Gastrocnemius medialis (tissue), 4 donors: ENCODE results near the gene SSR1. TPM values are rescaled to one million over a fixed set of nuclear protein-coding genes. Genes with fewer than 3 reads are reported as not detected.

Experiments used
- ATAC-seq, 2 donors: fragments of 150-250 bp; one replicate each; pipeline ENCODE4 v1.9.1; 2016
- DNase-seq, 2 donors: peaks; one replicate each; pipeline ENCODE4 v3.0.0-alpha.2; 2019
- H3K27ac ChIP-seq, 4 donors: fragments of 200-600 bp; sonication (generic); 1 replicate in 1 of 4; 2 replicates in 3 of 4; pipeline ENCODE4 v1.5.1; 2016 to 2018; ENCODE audit warnings: mild to moderate bottlenecking in 2 of 4, moderate library complexity in 1 of 4
- H3K27me3 ChIP-seq, 3 donors: fragments of 200-600 bp; sonication (generic) in 2 of 3; 1 replicate in 1 of 3; 2 replicates in 2 of 3; pipeline versions ENCODE4 v1.5.1 to v1.6.0; 2016 to 2019; ENCODE audit warnings: mild to moderate bottlenecking in 1 of 3, moderate library complexity in 1 of 3
- H3K36me3 ChIP-seq, 2 donors: fragments of 200-600 bp; sonication (generic) in 1 of 2; one replicate each; pipeline ENCODE4 v1.5.1; 2017 to 2018
- H3K4me1 ChIP-seq, 2 donors: fragments of 200-600 bp; sonication (generic) in 1 of 2; one replicate each; pipeline ENCODE4 v1.5.1; 2016 to 2017; ENCODE audit warnings: mild to moderate bottlenecking in 2 of 2
- H3K4me3 ChIP-seq, 4 donors: fragments of 200-600 bp; sonication (generic) in 3 of 4; 1 replicate in 1 of 4; 2 replicates in 3 of 4; pipeline ENCODE4 v1.5.1; 2016 to 2019; ENCODE audit warnings: mild to moderate bottlenecking in 2 of 4
- H3K9me3 ChIP-seq, 3 donors: fragments of 200-600 bp; sonication (generic) in 2 of 3; 1 replicate in 1 of 3; 2 replicates in 2 of 3; pipeline ENCODE4 v1.5.1; 2016 to 2019
- CTCF ChIP-seq, 5 experiments: fragments of 450-650 bp in 3 of 5; fragments of 200-600 bp in 2 of 5; sonication (generic) in 2 of 5; IDR thresholded peaks in 4 of 5; conservative IDR thresholded peaks in 1 of 5; 1 replicate in 4 of 5; 2 replicates in 1 of 5; pipeline ENCODE4 v1.5.1; 2016 to 2019; ENCODE audit warnings: antibody characterized with exemption in 5 of 5, mild to moderate bottlenecking in 3 of 5, moderate library complexity in 3 of 5
- POLR2A ChIP-seq, 2 donors: fragments of 450-650 bp; IDR thresholded peaks; one replicate each; pipeline ENCODE4 v1.6.1; 2017; ENCODE audit warnings: antibody characterized with exemption in 2 of 2, mild to moderate bottlenecking in 2 of 2, moderate library complexity in 2 of 2
- in situ Hi-C, 4 donors: fragments of 200-750 bp; cut with MboI; loops; one replicate each; pipeline versions ENCODE4 v1.15.0 to v1.8.0; 2017; ENCODE audit warnings: low sequenced_read_pairs in 4 of 4
- intact Hi-C: fragments of 100-400 bp; cut with DNase I; formaldehyde crosslinking; loops from one replicate; pipeline ENCODE4 v1.15.1; 2023; ENCODE audit warnings: low total_unique reads
- total RNA-seq, 4 donors: library from RNA; depleted of rRNA; stranded (reverse); fragments of >200 nt; gene quantifications; one replicate each; pipeline versions ENCODE4 v1.1.0 to v1.2.3, GENCODE V29; 2016

The SSR1 gene
- total RNA-seq, 4 donors from 2014 or later, result 11.8 to 36.8 (median 18.6) TPM

GRCh38 chr6:7311917-7312615 is 933 bp downstream of the SSR1 start:
- Histone ChIP-seq H3K9me3 (no peaks in the 10 kb centered on the region), H3K4me3 (peak overlapping the region; percentile 83 to 100 (median 96)), H3K27me3 (no peaks in the 10 kb centered on the region), H3K36me3 (peaks cover 0 to 22% of the 10 kb centered on the region in 2 donors), H3K4me1 (peaks cover 14 to 19% of the 10 kb centered on the region in 2 donors), H3K27ac (peak overlapping the region; percentile 85 to 98 (median 96))
- TF ChIP-seq POLR2A (IDR thresholded peaks at IDR 0.05) (no peak), CTCF (IDR thresholded peaks at IDR 0.05 in 4 of 5, conservative IDR thresholded peaks at IDR 0.05 in 1 of 5) (no peak)
- no peak for DNase-seq
- in situ Hi-C loops, result no loop called here
- ATAC-seq, result no peak
- intact Hi-C loops, result loop anchor here (2.0 to 5.0 kb wide), 2 partner anchors 279 to 590 kb away; partner anchors contain the start of gene SNRNP48

DNA sequence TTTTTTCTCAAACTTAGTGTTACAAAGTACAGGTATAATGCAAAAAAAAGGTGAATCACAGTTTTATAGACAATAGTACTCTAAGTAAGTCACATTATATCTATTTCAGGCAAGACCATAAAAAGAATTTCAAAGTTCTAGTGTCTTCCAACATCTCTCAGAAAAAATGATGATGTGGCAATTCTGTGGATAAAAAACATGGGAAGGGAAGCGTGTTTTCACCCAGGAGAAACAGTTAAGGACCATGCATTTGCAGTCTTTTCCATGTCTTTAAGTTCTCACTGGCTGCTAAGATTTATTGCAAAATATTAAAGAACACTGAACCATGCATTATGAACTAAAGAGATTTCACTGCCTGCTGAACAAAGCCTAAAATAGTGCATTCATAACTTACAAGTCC is 1.8 kb downstream of the SSR1 start:
- intact Hi-C loops, result loop anchor here (5.0 kb wide), 1 partner anchor 589 kb away; no protein-coding TSS in a partner anchor
- Histone ChIP-seq H3K36me3 (peaks cover 0 to 22% of the 10 kb centered on the region in 2 donors), H3K27me3 (no peaks in the 10 kb centered on the region), H3K4me1 (peaks cover 14 to 19% of the 10 kb centered on the region in 2 donors), H3K27ac (no peak overlapping the region), H3K4me3 (no peak overlapping the region), H3K9me3 (no peaks in the 10 kb centered on the region)
- DNase-seq (no peak), ATAC-seq (no peak)
- in situ Hi-C loops, result no loop called here
- TF ChIP-seq POLR2A (IDR thresholded peaks at IDR 0.05) (no peak), CTCF (IDR thresholded peaks at IDR 0.05 in 4 of 5, conservative IDR thresholded peaks at IDR 0.05 in 1 of 5) (no peak)

DNA sequence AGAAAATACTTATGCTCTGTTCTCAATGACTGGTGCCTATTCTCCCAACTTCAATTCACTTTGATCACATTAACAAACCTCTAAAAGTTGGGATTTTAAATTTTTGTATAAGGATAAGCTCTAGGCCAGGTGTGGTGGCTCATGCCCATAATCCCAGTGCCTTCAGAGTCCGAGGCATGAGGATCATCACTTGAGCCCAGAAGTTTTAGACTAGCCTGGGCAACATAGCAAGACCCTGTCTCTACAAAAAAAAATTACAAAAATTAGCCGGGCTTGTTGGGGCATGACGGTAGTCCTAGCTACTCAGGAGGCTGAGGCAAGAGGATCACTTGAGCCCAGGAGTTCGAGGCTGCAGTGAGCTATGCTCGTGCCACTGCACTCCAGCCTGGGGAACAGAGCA is 3.9 kb downstream of the SSR1 start:
- no peaks in the 10 kb centered on the region for H3K9me3 ChIP-seq
- H3K27ac ChIP-seq, result no peak overlapping the region
- in situ Hi-C loops, result loop anchor here in 1 of 4 donors (10.0 kb wide), 2 partner anchors 76 to 296 kb away; partner anchors contain the start of genes CAGE1 and RIOK1
- H3K27me3 ChIP-seq, result no peaks in the 10 kb centered on the region
- intact Hi-C loops, result no loop called here
- TF ChIP-seq POLR2A (IDR thresholded peaks at IDR 0.05) (no peak), CTCF (IDR thresholded peaks at IDR 0.05 in 4 of 5, conservative IDR thresholded peaks at IDR 0.05 in 1 of 5) (no peak)
- DNase-seq (no peak), ATAC-seq (no peak)
- no peak overlapping the region for H3K4me3 ChIP-seq
- peaks cover 14 to 19% of the 10 kb centered on the region in 2 donors for H3K4me1 ChIP-seq
- peaks cover 0 to 37% of the 10 kb centered on the region in 2 donors for H3K36me3 ChIP-seq

GRCh38 chr6:7307533-7307932 is 5.5 kb downstream of the SSR1 start:
- no peaks in the 10 kb centered on the region for H3K9me3 ChIP-seq
- no peak overlapping the region for H3K4me3 ChIP-seq
- in situ Hi-C loops, result loop anchor here in 1 of 4 donors (10.0 kb wide), 2 partner anchors 77 to 297 kb away; partner anchors contain the start of genes CAGE1 and RIOK1
- peaks cover 14% of the 10 kb centered on the region in 2 donors for H3K4me1 ChIP-seq
- intact Hi-C loops, result no loop called here
- peaks cover 0 to 50% of the 10 kb centered on the region in 2 donors for H3K36me3 ChIP-seq
- TF ChIP-seq CTCF (IDR thresholded peaks at IDR 0.05 in 4 of 5, conservative IDR thresholded peaks at IDR 0.05 in 1 of 5), result no peak
- no peak for TF ChIP-seq POLR2A (IDR thresholded peaks at IDR 0.05)
- no peak for ATAC-seq
- DNase-seq, result no peak
- no peak overlapping the region for H3K27ac ChIP-seq
- H3K27me3 ChIP-seq, result no peaks in the 10 kb centered on the region
